Measurements from ENCODE around the gene DAB1. TPM values are rescaled to one million over a fixed set of nuclear protein-coding genes. Genes with fewer than 3 reads are reported as not detected.

DAB1 gene
- polyA plus RNA-seq, 1 donor from 2014 or later, result 11.4 TPM

DNA sequence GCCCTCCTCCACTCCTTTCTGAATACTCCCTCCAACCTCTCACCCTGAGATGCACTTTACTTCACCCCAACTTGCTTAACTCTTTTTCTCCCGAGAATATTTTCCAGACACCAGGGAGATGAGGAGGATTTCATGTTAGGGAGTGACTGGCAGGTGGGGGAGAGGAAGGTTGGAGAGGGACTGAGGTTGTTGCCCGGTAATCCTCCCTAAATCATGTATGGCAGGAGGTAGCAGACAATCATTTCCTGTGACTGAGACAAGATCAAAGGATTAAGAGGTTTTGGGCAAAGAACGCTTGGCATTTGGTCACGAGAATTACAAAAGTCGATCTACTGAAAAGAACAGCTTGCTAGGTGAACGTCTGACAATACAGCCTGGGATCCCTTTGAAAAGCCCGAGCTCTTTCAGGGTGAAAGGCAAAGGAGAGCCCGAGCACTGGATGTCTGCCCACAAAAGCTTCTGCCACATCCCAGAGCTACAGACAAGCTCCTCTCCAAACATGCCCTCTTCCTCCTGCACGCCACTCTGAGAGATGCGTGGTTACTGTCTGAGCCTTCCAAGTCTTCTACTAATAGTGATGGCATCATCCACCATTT, 154.1 kb downstream of the DAB1 start:
- no peak overlapping the region for H3K27ac ChIP-seq (ENCODE audit: low read length)
- TF ChIP-seq, protein P1, sequence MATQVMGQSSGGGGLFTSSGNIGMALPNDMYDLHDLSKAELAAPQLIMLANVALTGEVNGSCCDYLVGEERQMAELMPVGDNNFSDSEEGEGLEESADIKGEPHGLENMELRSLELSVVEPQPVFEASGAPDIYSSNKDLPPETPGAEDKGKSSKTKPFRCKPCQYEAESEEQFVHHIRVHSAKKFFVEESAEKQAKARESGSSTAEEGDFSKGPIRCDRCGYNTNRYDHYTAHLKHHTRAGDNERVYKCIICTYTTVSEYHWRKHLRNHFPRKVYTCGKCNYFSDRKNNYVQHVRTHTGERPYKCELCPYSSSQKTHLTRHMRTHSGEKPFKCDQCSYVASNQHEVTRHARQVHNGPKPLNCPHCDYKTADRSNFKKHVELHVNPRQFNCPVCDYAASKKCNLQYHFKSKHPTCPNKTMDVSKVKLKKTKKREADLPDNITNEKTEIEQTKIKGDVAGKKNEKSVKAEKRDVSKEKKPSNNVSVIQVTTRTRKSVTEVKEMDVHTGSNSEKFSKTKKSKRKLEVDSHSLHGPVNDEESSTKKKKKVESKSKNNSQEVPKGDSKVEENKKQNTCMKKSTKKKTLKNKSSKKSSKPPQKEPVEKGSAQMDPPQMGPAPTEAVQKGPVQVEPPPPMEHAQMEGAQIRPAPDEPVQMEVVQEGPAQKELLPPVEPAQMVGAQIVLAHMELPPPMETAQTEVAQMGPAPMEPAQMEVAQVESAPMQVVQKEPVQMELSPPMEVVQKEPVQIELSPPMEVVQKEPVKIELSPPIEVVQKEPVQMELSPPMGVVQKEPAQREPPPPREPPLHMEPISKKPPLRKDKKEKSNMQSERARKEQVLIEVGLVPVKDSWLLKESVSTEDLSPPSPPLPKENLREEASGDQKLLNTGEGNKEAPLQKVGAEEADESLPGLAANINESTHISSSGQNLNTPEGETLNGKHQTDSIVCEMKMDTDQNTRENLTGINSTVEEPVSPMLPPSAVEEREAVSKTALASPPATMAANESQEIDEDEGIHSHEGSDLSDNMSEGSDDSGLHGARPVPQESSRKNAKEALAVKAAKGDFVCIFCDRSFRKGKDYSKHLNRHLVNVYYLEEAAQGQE (IDR thresholded peaks at IDR 0.05; ENCODE audit: borderline replicate concordance), result no peak
- TF ChIP-seq MXI1 (conservative IDR thresholded peaks at IDR 0.05; ENCODE audit: poor library complexity, severe bottlenecking), result no peak
- TF ChIP-seq EZH2 (IDR thresholded peaks at IDR 0.05; ENCODE audit: borderline replicate concordance, insufficient read depth, low read length, poor library complexity, severe bottlenecking), result no peak
- TF ChIP-seq, protein P2, sequence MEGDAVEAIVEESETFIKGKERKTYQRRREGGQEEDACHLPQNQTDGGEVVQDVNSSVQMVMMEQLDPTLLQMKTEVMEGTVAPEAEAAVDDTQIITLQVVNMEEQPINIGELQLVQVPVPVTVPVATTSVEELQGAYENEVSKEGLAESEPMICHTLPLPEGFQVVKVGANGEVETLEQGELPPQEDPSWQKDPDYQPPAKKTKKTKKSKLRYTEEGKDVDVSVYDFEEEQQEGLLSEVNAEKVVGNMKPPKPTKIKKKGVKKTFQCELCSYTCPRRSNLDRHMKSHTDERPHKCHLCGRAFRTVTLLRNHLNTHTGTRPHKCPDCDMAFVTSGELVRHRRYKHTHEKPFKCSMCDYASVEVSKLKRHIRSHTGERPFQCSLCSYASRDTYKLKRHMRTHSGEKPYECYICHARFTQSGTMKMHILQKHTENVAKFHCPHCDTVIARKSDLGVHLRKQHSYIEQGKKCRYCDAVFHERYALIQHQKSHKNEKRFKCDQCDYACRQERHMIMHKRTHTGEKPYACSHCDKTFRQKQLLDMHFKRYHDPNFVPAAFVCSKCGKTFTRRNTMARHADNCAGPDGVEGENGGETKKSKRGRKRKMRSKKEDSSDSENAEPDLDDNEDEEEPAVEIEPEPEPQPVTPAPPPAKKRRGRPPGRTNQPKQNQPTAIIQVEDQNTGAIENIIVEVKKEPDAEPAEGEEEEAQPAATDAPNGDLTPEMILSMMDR (IDR thresholded peaks at IDR 0.05; ENCODE audit: poor library complexity, severe bottlenecking), result no peak
- TF ChIP-seq RAD21 (conservative IDR thresholded peaks at IDR 0.05), result no peak
- no peak for TF ChIP-seq SMC3 (conservative IDR thresholded peaks at IDR 0.05; ENCODE audit: poor library complexity)
- TF ChIP-seq TAF1 (IDR thresholded peaks at IDR 0.05; ENCODE audit: low read depth), result no peak

DNA sequence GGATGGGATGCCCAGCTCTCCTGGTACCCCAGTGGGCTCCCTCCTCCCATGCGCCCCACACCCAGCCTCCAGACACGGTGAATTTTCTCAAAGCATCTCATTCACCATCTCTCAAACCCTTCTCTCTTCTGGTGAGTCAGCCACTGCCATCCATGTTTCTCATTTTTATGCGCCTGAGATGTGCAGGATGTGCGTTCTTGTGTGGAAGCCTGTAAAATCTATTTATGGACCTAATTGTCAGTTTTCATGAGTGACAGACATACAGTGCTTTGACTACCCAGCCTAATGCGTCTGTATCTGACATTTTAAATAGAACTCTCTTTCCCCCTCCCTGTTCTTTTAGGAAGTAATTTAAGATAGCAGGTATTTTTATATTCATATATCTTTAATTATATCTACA, 158.8 kb downstream of the DAB1 start:
- Histone ChIP-seq H3K27me3 (ENCODE audit: insufficient read depth, low read depth, low read length) (no peaks in the 10 kb centered on the region), H2AFZ (ENCODE audit: low read depth, low read length) (peak overlapping the region; percentile 27), H3K9me3 (ENCODE audit: low read length) (no peaks in the 10 kb centered on the region), H3K79me2 (replicated peaks; ENCODE audit: insufficient read depth, low read length) (no peaks in the 10 kb centered on the region), H4K20me1 (ENCODE audit: insufficient read depth) (no peaks in the 10 kb centered on the region), H3K27ac (ENCODE audit: low read length) (peak overlapping the region; percentile 97), H3K4me3 (ENCODE audit: low read length) (peak overlapping the region; percentile 53), H3K9me2 (ENCODE audit: insufficient read depth, low read length) (no peaks in the 10 kb centered on the region), H3F3A (ENCODE audit: insufficient read depth, low read length, poor library complexity, severe bottlenecking) (peaks cover 4% of the 10 kb centered on the region), H3K36me3 (ENCODE audit: insufficient read depth, low read length) (no peaks in the 10 kb centered on the region), H3K4me2 (ENCODE audit: low read length) (peak overlapping the region; percentile 66), H3K9ac (ENCODE audit: low read length) (peak overlapping the region; percentile 68)
- TF ChIP-seq POLR2AphosphoS5 (IDR thresholded peaks at IDR 0.05), result peak; percentile 78
- TF ChIP-seq RAD21 (conservative IDR thresholded peaks at IDR 0.05), result peak; percentile 47
- no peak for TF ChIP-seq EZH2 (IDR thresholded peaks at IDR 0.05; ENCODE audit: borderline replicate concordance, insufficient read depth, low read length, poor library complexity, severe bottlenecking)
- TF ChIP-seq, protein P1 (IDR thresholded peaks at IDR 0.05; ENCODE audit: borderline replicate concordance), result no peak
- no peak for TF ChIP-seq MXI1 (conservative IDR thresholded peaks at IDR 0.05; ENCODE audit: poor library complexity, severe bottlenecking)
- TF ChIP-seq SMC3 (conservative IDR thresholded peaks at IDR 0.05; ENCODE audit: poor library complexity), result peak; percentile 35
- TF ChIP-seq, protein P2 (IDR thresholded peaks at IDR 0.05; ENCODE audit: poor library complexity, severe bottlenecking), result no peak
- TF ChIP-seq TAF1 (IDR thresholded peaks at IDR 0.05; ENCODE audit: low read depth), result no peak
- TF ChIP-seq EP300 (conservative IDR thresholded peaks at IDR 0.05; ENCODE audit: poor library complexity, severe bottlenecking), result peak; percentile 92

More for the DNA sequence above, 154.1 kb downstream of the DAB1 start:
- H3K79me2 ChIP-seq (replicated peaks; ENCODE audit: insufficient read depth, low read length), result no peaks in the 10 kb centered on the region
- no peak overlapping the region for H2AFZ ChIP-seq (ENCODE audit: low read depth, low read length)
- H4K20me1 ChIP-seq (ENCODE audit: insufficient read depth), result no peaks in the 10 kb centered on the region
- no peaks in the 10 kb centered on the region for H3K36me3 ChIP-seq (ENCODE audit: insufficient read depth, low read length)
- H3K9me3 ChIP-seq (ENCODE audit: low read length), result no peaks in the 10 kb centered on the region
- H3F3A ChIP-seq (ENCODE audit: insufficient read depth, low read length, poor library complexity, severe bottlenecking), result peaks cover 2% of the 10 kb centered on the region
- H3K27me3 ChIP-seq (ENCODE audit: insufficient read depth, low read depth, low read length), result no peaks in the 10 kb centered on the region
- H3K9me2 ChIP-seq (ENCODE audit: insufficient read depth, low read length), result no peaks in the 10 kb centered on the region
- H3K4me2 ChIP-seq (ENCODE audit: low read length), result no peak overlapping the region
- H3K4me3 ChIP-seq (ENCODE audit: low read length), result no peak overlapping the region
- no peak overlapping the region for H3K9ac ChIP-seq (ENCODE audit: low read length)

Data from neural cell (in vitro differentiated cells).